Fibroblast of lung (primary cell): ENCODE results near the gene IRGC.

ENCODE experiments used
- EZH2 ChIP-seq: IDR thresholded peaks from 2 replicates; pipeline ENCODE4 v1.5.1; 2012; ENCODE audit warnings: low read length, control low read depth, mild to moderate bottlenecking; ENCODE audit errors: missing control alignments
- TF ChIP-seq, protein P1 (sequence below), 2 donors: IDR thresholded peaks in 1 of 2; conservative IDR thresholded peaks in 1 of 2; 1 replicate in 1 of 2; 2 replicates in 1 of 2; pipeline ENCODE4 v1.5.1; 2011 to 2012; ENCODE audit warnings: low read length in 2 of 2, control low read depth in 1 of 2, inconsistent platforms in 1 of 2, low read depth in 1 of 2, mild to moderate bottlenecking in 1 of 2

DNA sequence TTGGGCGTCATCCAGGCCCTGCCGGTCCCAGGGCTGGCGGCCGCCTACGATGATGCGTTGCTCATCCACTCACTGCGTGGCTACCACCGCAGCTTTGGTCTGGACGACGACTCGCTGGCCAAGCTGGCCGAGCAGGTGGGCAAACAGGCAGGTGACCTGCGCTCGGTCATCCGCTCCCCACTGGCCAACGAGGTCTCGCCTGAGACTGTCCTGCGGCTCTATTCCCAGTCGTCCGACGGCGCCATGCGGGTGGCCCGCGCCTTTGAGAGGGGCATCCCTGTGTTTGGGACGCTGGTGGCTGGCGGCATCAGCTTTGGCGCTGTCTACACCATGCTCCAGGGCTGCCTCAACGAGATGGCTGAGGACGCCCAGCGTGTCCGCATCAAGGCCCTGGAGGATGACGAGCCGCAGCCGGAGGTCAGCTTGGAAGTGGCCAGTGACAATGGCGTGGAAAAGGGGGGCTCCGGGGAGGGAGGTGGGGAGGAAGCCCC is 3.5 kb downstream of the IRGC start:
- TF ChIP-seq, protein P1, sequence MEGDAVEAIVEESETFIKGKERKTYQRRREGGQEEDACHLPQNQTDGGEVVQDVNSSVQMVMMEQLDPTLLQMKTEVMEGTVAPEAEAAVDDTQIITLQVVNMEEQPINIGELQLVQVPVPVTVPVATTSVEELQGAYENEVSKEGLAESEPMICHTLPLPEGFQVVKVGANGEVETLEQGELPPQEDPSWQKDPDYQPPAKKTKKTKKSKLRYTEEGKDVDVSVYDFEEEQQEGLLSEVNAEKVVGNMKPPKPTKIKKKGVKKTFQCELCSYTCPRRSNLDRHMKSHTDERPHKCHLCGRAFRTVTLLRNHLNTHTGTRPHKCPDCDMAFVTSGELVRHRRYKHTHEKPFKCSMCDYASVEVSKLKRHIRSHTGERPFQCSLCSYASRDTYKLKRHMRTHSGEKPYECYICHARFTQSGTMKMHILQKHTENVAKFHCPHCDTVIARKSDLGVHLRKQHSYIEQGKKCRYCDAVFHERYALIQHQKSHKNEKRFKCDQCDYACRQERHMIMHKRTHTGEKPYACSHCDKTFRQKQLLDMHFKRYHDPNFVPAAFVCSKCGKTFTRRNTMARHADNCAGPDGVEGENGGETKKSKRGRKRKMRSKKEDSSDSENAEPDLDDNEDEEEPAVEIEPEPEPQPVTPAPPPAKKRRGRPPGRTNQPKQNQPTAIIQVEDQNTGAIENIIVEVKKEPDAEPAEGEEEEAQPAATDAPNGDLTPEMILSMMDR (conservative IDR thresholded peaks at IDR 0.05 in 1 of 2, IDR thresholded peaks at IDR 0.05 in 1 of 2; ENCODE audit: low read depth in 1 of 2, low read length in 2 of 2), result no peak
- TF ChIP-seq EZH2, result no peak
